NCI-H2196 treated with DMSO at 0.1 percent for 48 hours (cell line): ENCODE results near the gene ZNF593.

Experiments used
- DNase-seq: peaks from one replicate; lab custom pipeline; 2025; ENCODE audit not compliant: unreplicated experiment; lab: John Stamatoyannopoulos, UW

The ZNF593 gene

GRCh38 chr1:26200413-26200812 lies 30.7 kb downstream of the ZNF593 start:
- DNase-seq = no peak

GRCh38 chr1:26203642-26204318 lies 34.1 kb downstream of the ZNF593 start:
- no peak for DNase-seq

GRCh38 chr1:26210147-26210870 lies 40.6 kb downstream of the ZNF593 start:
- no peak for DNase-seq

GRCh38 chr1:26212726-26213125 lies 43.0 kb downstream of the ZNF593 start:
- DNase-seq = no peak

- no peak for DNase-seq
Measured at GRCh38 chr1:26213335-26213905, 43.7 kb downstream of the ZNF593 start.

- no peak for DNase-seq
Measured at GRCh38 chr1:26215246-26215645, 45.5 kb downstream of the ZNF593 start.

- no peak for DNase-seq
Measured at GRCh38 chr1:26218906-26219494, 49.3 kb downstream of the ZNF593 start.
